GM20431 (cell line): Measurements from ENCODE around the gene MUC22.
"Not testable (repeated sequence)": the region's sequence is repeated elsewhere in the genome, so short reads cannot be mapped to it uniquely, and the experiment has no call there.

Source experiments
- in situ Hi-C: fragments of 300-500 bp; cut with MseI, MboI; formaldehyde crosslinking; loops from one replicate; pipeline ENCODE4 v1.15.0; 2020; ENCODE audit warnings: low sequenced_read_pairs; ENCODE audit not compliant: unreplicated experiment

Gene MUC22

DNA sequence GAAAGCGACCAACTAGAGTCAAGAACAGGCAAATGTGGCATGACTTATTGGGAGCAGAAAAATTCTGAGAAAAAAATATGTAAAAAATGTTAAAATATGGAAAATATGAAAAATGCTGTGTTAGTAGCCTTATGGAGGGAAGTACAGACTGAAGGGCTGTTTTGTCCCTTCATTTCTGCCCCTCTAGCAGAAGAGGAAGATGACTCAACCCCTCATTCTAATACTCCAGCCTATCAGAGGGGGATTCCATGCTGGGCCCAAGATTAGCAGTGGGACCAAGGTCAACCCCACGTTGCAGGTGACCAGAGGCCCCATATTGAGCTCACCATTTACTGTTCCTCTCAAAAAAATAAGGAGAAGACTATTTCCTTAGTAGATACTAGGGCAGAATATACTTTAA, 18.4 kb upstream of the MUC22 start:
- in situ Hi-C loops, result no loop called here

DNA sequence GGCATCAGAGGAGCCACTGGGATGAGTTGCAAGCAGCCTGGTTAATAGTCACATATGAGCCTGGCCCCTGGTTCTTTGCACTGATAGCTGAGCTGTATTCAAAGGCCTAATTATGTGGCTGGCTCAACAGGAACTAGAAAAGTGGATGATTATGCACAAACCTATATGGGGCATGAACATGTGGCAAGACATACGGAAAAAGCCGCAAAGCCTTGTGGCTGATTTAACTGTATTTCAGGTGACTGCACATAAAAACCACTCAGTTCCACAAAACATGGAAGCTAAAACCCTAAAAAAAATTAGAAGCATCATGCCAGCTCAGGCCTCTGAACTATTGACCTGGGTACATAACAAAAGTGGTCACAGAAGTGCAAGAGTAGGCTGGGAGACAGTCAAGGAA, 13.0 kb upstream of the MUC22 start:
- in situ Hi-C loops, result no loop called here

DNA sequence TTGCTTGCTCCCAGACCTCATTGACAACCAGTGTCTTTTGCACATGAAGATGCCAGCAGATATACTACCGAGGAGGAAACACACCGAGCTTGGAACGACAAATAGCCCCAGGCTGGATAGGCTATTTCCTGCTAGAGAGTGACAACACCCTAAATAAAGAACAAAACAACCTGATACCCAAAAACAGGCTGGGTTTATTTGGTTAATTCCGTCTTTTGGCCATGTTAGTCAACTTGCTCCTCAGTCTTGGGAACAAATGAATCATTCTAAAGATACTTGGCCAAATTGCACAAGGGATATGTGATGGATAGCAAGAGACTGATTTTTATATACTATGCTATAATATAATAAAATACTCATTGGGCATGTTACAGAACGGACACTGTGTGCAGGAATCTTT, 11.5 kb upstream of the MUC22 start:
- in situ Hi-C loops, result no loop called here

DNA sequence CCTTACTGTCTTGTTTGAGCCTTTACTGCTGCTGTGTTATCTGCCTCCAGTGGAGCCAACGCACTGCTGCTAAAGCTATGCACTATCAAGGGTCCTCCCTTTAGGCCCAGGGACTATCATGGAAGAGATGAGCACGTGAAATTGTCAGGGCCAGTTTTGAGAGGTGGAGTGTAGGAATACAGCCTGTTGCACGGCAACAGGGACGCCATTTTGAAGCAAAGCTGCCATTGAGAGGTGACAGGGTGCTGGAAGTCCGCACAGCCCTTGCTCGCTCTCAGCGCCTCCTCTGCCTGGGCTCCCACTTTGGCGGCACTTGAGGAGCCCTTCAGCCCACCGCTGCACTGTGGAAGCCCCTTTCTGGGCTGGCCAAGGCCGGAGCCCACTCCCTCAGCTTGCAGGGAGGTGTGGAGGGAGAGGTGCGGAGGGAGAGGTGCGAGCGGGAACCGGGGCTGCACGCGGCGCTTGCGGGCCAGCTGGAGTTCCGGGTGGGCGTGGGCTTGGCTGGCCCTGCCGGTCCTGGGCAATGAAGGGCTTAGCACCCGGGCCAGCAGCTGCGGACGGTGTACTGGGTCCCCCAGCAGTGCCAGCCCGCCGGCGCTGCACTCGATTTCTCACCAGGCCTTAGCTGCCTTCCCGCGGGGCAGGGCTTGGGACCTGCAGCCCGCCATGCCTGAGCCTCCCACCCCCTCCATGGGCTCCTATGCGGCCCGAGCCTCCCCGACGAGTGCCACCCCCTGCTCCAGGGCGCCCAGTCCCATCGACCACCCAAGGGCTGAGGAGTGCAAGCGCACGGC, 10.0 kb upstream of the MUC22 start:
- in situ Hi-C loops, result not testable (repeated sequence)

DNA sequence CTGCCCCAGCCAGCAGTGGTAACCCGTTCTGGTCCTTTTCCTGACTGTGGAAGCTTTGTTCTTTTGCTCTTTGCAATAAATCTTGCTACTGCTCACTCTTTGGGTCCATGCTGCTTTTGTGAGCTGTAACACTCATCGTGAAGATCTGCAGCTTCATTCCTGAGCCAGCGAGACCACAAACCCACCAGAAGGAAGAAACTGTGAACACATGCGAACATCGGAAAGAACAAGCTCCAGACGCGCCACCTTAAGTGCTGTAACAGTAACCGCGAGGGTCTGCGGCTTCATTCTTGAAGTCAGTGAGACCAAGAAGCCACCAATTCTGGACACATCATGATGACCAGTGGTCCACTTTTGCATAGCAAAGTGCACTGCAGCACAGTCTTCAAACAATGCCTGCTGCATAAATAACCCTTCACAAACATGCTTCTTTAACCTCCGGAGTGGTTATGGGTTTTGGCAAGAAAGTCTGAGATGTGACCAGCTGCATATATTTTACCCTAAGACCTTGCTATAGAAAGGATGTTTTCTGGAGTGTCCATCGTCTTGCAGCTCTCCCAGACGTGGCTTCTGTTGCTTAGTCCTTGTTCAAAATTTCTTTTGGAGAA, 8.9 kb upstream of the MUC22 start:
- in situ Hi-C loops, result no loop called here

DNA sequence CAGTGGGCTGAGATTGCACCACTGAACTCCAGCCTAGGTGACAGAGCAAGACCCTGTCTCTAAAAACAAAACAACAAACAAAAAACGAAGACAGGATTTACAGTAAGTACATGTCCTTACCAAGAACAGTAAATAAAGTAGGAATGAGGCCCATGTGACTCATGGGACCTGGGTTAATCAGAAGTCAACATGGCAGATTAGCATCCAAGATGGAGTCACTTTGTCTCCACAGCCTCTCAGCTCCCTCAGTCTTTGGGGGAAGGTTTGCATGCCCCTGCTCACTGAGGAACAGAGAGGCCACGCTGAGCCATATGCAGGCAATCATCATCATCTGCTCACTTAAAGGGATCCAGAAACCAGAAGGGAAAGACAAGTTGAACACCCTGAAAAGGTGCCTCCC, 7.8 kb upstream of the MUC22 start:
- in situ Hi-C loops, result no loop called here

DNA sequence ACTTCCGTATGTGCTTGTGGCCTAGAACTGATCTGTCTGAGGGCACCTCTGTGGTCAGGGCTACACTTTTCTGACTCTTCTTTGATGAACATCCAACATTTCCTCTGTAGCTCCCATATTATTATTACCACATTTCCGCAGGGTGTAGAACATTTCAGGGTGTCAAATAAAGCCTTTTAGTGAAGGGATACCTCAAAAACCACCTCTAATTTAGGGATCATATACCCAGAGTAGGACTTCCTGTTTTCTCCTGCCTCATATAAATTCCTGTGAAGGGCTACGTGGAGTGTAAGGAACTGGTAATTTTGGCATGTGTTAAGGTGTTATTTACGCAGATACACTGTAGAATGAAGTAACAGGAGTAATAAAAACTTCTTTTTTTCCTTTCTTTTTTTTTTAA, 5.5 kb upstream of the MUC22 start:
- in situ Hi-C loops, result no loop called here

DNA sequence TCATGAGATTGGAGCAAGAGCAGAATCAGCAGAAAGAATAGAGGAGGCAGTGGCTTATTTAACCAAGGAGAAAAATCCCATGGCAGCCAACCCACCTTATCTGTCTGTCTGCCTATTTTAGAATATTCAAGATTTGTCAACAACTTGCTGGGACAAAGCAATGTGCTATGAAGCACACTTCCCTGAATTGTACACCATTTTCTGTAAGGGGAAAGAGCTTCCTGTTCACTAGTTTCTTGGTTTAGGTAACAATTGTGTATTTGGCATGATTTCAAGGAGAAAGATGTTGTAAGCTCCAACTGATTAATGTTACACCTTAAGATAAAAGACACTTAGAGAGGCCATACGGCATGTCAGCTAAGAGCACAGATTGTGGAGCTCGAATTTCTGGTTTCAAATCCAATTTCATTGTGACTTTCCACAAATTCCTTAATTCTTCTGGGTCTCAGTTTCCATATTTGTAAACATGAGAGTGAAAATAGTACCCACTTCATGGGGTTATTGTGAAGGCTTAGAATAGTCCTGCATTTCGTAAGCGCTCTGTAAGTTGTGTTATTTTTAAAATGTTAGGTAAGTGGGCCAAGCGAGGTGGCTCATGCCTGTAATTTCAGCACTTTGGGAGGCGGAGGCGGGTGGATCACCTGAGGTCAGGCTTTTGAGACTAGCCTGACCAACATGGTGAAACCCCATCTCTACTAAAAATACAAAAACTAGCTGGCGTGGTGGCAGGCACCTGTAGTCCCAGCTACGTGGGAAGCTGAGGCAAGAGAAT, 4.8 kb upstream of the MUC22 start:
- in situ Hi-C loops, result no loop called here

DNA sequence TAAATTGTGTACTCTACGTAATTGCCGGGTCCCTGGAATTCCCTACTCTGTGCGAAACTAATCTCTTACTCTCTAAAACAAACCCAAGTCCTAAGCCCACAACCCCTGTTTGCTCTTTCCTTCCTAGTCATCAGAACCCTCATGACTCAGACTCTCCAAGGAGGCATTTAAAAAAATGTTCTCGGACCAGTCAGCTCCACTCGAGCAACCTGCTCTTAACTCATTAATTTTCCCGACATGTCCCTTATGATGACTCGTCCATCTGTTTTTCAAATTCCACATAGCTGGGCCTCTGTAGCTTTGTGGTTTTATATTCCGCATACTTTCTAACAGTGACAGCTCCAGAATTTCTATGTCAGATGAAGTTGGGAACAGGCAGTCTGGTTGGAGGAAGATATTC, 2.6 kb upstream of the MUC22 start:
- in situ Hi-C loops, result no loop called here

DNA sequence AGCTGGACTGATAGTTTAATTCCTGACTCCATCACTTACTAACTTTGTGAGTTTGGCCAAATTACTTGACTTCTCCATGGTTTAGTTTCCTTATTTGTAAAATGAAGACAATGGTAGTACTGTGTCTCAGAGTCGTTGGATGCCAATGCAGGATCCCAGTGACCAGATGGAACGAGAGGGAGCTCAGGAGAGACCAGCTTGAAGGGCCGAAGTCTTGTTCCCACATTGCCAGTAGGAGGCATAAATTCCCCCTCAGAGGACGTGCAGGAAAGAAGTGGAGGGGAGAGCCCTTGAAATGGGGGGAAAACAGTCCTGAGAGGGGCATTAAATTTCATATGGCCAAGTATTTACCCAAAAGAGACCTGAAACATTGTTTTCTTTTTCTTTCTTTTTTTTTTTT, 2.1 kb upstream of the MUC22 start:
- in situ Hi-C loops, result no loop called here

DNA sequence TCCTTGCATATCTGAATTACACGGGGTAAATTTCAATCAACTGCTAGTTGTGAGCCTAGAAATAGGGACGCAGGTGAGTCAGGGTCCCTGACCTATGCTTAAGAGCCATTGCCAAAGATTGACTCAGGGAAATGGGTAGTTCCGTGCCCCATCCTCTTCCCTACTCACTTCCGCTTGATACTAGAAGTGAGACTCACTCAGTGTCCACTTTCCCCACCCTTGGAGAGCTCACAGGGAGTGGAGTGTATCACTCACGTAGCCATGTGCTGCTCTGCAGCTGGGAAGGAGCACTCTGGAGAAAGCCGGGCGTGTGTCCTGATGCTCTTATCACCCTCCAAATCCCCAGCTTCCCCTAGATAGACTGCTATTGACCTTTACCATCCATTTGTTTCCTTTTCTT, 543 bp upstream of the MUC22 start:
- in situ Hi-C loops, result no loop called here

DNA sequence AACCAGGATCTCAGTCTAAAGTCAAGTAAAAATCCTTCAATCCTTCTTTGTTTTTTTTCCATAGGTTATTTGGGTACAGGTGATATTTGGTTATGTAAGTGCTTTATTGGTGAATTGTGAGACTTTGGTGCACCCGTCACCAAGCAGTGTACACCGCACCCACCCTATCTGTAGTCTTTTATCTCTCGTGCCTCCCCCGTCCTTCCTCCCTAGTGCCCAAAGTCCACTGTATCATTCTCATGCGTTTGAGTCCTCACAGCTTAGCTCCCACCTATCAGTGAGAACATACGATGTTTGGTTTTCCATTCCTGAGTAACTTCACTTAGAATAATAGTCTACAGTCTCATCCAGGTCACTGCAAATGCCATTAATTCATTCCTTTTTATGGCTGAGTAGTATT, 879 bp downstream of the MUC22 start:
- in situ Hi-C loops, result no loop called here

DNA sequence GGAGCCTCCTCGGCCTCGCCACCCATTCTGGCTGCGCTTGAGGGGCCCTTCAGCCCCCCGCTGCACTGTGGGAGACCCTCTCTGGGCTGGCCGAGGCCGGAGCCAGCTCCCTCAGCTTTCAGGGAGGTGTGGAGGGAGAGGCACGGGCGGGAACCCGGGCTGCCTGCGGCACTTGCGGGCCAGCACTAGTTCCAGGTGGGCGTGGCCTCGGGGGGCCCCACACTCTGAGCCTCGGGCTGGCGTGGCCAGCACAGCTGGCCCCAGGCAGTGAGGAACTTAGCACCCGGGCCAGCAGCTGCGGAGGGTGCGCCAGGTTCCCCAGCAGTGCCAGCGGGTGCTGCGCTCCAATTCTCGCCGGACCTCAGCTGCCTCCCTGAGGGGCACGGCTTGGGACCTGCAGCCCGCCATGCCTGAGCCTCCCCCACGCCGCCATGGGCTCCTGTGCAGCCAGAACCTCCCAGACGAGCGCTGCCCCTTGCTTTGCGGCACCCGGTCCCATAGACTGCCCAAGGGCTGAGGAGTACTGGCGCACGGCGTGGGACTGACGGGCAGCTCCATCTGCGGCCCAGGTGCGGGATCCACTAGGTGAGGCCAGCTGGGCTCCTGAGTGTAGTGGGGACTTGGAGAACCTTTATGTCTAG, 6.5 kb downstream of the MUC22 start:
- in situ Hi-C loops, result no loop called here

DNA sequence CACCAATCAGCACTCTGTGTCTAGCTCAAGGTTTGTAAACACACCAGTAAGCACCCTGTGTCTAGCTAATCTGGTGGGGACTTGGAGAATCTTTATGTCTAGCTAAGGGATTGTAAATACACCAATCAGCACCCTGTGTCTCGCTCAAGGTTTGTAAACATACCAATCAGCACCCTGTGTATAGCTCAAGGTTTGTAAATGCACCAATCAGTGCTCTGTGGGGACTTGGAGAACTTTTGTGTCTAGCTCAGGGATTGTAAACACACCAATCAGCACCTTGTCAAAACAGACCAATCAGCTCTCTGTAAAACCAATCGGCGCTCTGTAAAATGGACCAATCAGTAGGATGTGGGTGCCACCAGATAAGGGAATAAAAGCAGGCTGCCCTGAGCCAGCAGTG, 7.2 kb downstream of the MUC22 start:
- in situ Hi-C loops, result not testable (repeated sequence)

DNA sequence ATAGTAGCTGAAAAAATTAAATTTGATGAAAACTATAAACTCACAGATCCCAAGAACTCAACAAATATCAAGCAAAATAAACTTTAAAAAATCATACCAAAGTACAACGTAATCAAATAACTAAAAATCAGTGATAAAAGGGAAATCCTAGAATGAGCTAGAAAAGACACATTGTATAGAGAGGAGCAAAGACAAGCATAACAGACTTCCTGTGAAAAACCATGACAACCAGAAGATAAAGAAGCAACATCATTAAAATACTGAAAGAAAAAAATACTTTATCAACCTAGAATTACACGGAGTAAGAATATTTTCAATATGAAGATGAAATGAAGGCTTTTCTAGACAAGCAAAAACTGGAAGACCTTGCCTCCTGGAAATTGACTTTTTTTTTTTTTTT, 9.8 kb downstream of the MUC22 start:
- in situ Hi-C loops, result no loop called here

DNA sequence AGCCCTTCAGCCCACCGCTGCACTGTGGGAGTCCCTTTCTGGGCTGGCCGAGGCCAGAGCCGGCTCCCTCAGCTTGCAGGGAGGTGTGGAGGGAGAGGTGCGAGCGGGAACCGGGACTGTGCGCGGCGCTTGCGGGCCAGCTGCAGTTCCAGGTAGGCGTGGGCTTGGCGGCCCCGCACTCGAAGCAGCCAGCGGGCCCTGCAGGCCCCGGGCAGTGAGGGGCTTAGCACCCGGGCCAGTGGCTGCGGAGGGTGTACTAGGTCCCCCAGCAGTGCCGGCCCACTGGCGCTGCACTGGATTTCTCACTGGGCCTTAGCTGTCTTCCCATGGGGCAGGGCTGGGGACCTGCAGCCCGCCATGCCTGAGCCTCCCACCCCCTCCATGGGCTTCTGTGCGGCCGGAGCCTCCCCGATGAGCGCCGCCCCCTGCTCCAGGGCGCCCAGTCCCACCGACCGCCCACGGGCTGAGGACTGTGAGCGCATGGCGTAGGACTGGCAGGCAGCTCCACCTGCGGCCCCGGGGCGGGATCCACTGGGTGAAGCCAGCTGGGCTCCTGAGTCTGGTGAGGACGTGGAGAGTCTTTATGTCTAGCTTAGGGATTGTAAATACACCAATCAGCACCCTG, 10.5 kb downstream of the MUC22 start:
- in situ Hi-C loops, result not testable (repeated sequence)

DNA sequence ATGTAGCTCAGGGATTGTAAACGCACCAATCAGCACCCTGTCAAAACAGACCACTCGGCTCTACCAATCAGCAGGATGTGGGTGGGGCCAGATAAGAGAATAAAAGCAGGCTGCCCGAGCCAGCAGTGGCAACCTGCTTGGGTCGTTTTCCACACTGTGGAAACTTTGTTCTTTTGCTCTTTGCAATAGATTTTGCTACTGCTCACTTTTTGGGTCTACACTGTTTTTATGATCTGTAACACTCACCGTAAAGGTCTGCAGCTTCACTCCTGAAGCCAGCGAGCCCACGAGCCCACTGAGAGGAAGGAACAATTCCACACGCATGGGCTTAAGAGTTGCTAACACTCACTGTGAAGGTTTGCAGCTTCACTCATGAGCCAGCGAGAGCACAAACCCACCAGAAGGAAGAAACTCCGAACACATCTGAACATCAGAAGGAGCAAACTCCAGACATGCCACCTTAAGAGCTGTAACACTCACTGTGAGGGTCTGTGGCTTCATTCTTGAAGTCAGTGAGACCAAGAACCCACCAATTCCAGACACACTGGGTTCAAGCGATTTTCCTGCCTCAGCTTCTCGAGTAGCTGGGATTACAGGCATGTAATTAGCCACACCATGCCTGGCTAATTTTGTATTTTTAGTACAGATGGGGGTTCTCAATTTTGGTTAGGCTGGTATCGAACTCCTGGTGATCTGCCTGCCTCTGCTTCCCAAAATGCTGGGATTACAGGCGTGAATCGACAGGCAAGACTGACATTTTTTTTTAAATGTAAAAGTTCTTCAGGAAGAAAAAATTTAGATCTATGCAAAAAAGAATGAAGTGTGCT, 11.6 kb downstream of the MUC22 start:
- in situ Hi-C loops, result not testable (repeated sequence)

DNA sequence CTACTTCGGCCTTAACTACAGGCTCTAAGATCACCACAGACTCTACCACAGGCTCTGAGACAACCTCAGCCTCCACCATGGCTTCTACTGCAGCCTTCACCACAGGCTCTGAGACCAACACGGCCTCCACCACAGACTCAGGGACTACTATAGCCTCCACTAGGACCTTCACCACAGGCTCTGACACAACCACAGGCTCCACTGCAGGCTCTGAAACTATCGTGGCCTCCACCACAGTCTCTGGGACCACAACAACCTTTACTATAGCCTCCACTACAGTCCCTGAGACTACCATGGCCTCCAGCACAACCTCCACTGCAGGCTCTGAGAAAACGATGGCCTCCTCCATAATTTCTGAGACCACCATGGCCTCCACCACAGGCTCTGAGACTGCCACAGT, 15.3 kb downstream of the MUC22 start:
- in situ Hi-C loops, result no loop called here

DNA sequence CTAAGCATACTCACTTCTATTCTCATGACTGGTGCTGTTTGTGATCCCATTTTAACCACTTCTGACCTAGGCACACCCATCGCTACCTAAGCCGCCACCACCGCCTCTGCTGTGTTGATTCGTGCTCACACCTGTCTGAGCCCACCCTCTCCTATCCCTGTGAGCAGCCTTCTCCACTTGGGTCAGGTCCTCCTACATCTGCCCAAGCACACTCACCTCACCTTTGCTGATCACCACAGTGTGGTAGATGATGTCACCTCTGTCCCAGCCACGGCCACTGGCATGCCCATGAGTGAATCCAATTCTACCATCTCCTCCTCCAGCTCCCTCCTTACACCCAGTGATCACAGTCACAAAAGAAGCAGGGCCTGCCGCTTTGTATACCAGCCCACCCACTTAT, 20.8 kb downstream of the MUC22 start:
- in situ Hi-C loops, result no loop called here

DNA sequence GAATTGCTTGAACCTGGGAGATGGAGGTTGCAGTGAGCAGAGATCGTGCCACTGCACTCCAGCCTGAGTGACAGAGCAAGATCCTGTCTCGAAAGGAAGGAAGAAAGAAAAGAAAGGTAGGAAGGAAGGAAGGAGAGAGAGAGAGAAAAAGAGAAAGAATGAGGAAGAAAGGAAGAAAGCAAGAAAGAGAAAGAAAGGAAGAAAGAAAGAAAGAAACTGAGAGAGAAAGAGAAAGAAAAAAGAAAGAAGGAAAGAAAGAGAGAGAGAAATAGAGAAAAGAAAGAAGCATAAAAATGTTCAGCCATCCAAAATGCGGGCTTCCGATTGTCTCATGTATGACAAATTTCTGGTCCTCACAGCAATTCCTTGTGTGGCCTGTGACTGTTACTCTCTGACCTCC, 22.8 kb downstream of the MUC22 start:
- in situ Hi-C loops, result no loop called here
